Adrenal gland (tissue), 12 donors: ENCODE results near the gene UBE2O. TPM values are rescaled to one million over a fixed set of nuclear protein-coding genes. Genes with fewer than 3 reads are reported as not detected.

Source experiments
- DNase-seq, 7 donors: peaks; one replicate each; pipeline ENCODE4 v3.0.0-alpha.2; 2019 to 2020
- H3K27ac ChIP-seq, 5 donors: fragments of 200-600 bp; sonication (generic) in 4 of 5; 1 replicate in 3 of 5; 2 replicates in 2 of 5; pipeline versions ENCODE4 v1.5.1 to v1.8.0; 2016 to 2020; ENCODE audit warnings: mild to moderate bottlenecking in 1 of 5
- H3K27me3 ChIP-seq: fragments of 200-600 bp; 2 replicates; pipeline ENCODE4 v1.8.0; 2021
- H3K36me3 ChIP-seq, 2 donors: fragments of 200-600 bp; replicated peaks in 1 of 2; 1 replicate in 1 of 2; 2 replicates in 1 of 2; pipeline versions ENCODE4 v1.5.1 to v1.8.0; 2018 to 2022
- H3K4me1 ChIP-seq, 2 donors: fragments of 200-600 bp; replicated peaks in 1 of 2; 1 replicate in 1 of 2; 2 replicates in 1 of 2; pipeline versions ENCODE4 v1.5.1 to v1.8.0; 2018 to 2021
- H3K4me3 ChIP-seq, 4 donors: fragments of 200-600 bp; sonication (generic) in 3 of 4; one replicate each; pipeline ENCODE4 v1.5.1; 2016 to 2018
- H3K9me3 ChIP-seq, 3 donors: fragments of 200-600 bp; sonication (generic) in 1 of 3; replicated peaks in 1 of 3; 1 replicate in 2 of 3; 2 replicates in 1 of 3; pipeline versions ENCODE4 v1.5.1 to v1.8.0; 2016 to 2021
- CTCF ChIP-seq, 6 experiments: fragments of 450-650 bp in 4 of 6; fragments of 200-600 bp in 2 of 6; sonication (generic) in 1 of 6; IDR thresholded peaks; 1 replicate in 5 of 6; 2 replicates in 1 of 6; pipeline versions ENCODE4 v1.5.1 to v1.8.0; 2016 to 2021; ENCODE audit warnings: antibody characterized with exemption in 6 of 6, mild to moderate bottlenecking in 2 of 6, moderate library complexity in 1 of 6
- POLR2A ChIP-seq, 2 donors: fragments of 450-650 bp; IDR thresholded peaks; one replicate each; pipeline ENCODE4 v1.6.1; 2017; ENCODE audit warnings: antibody characterized with exemption in 2 of 2, mild to moderate bottlenecking in 2 of 2, moderate library complexity in 1 of 2
- WGBS, 4 donors: extraction: QIAGEN DNeasy Blood & Tissue Kit in 2 of 4; methylation state at CpG; one replicate each; pipeline versions ENCODE4 v1.1.5 to v1.1.7; 2013 to 2017; 5-methylcytosine and 5-hydroxymethylcytosine counted together
- intact Hi-C, 2 donors: fragments of 100-400 bp; cut with DNase I; formaldehyde crosslinking; loops; one replicate each; pipeline versions ENCODE4 v1.14.1 to v1.15.0; 2022 to 2023
- polyA plus RNA-seq, 3 donors: library from polyadenylated mRNA; stranded (reverse); fragments of 200-250 nt in 2 of 3; fragments of 350-450 nt in 1 of 3; fragmentation: Illumina TruSeq in 1 of 3; extraction: RNeasy Lipid Tissue Mini Kit (QIAGEN cat#74804) in 1 of 3; gene quantifications; one replicate each; pipeline ENCODE4 v1.2.3, GENCODE V29; 2013 to 2014
- total RNA-seq, 9 donors: library from RNA; depleted of rRNA in 4 of 9; stranded (reverse); fragments of >200 nt in 4 of 9; fragments of 120-200 nt in 1 of 9; fragmentation: NEBNext Ultra II Directional in 1 of 9; extraction: Animal tissue kit (Norgen Biotek cat#: 25700) in 1 of 9; gene quantifications; one replicate each; pipeline versions ENCODE4 v1.1.0 to v1.2.4, GENCODE V29; 2013 to 2023
- donor health status: healthy with polysubstance abuse.
- donor health status: Bipolar disorder and iron deficiency.
- donor health status: DM: yes; HTN: yes; CAD: no.
- donor health status: DM: no; HTN: no; CAD: no.
- donor health status: DM: no; HTN: no; CAD: no.
- donor health status: DM: yes; HTN: yes; CAD: no.

UBE2O gene
- total and polyA plus RNA-seq, 12 donors: 9.8 to 21.8 (median 15.8) TPM

- DNase-seq: no peak
- no peaks in the 10 kb centered on the region for H3K9me3 ChIP-seq
- H3K4me3 ChIP-seq: no peak overlapping the region
- WGBS, 4 donors: 75 to 91% (median 80%) methylated on average over 6 of the region's 6 CpGs
- H3K36me3 ChIP-seq: no peaks in the 10 kb centered on the region
- no peak overlapping the region for H3K27ac ChIP-seq
- no peak for TF ChIP-seq POLR2A (IDR thresholded peaks at IDR 0.05)
- TF ChIP-seq CTCF (IDR thresholded peaks at IDR 0.05): no peak
- intact Hi-C loops: no loop called here
- peaks cover 0 to 18% of the 10 kb centered on the region in 2 donors for H3K4me1 ChIP-seq
- no peaks in the 10 kb centered on the region for H3K27me3 ChIP-seq
Measured at GRCh38 chr17:76357597-76358158, 95.3 kb downstream of the UBE2O start.

- H3K4me3 ChIP-seq: no peak overlapping the region
- intact Hi-C loops: no loop called here
- no peaks in the 10 kb centered on the region for H3K36me3 ChIP-seq
- peaks cover 0 to 19% of the 10 kb centered on the region in 2 donors for H3K4me1 ChIP-seq
- no peaks in the 10 kb centered on the region for H3K9me3 ChIP-seq
- TF ChIP-seq CTCF (IDR thresholded peaks at IDR 0.05) (no peak), POLR2A (IDR thresholded peaks at IDR 0.05) (no peak)
- H3K27ac ChIP-seq: no peak overlapping the region
- 69 to 75% (median 70%) methylated on average over 12 of the region's 12 CpGs for WGBS, 4 donors
- DNase-seq: no peak
- H3K27me3 ChIP-seq: no peaks in the 10 kb centered on the region
Measured at GRCh38 chr17:76356803-76357456, 96.0 kb downstream of the UBE2O start.

DNA sequence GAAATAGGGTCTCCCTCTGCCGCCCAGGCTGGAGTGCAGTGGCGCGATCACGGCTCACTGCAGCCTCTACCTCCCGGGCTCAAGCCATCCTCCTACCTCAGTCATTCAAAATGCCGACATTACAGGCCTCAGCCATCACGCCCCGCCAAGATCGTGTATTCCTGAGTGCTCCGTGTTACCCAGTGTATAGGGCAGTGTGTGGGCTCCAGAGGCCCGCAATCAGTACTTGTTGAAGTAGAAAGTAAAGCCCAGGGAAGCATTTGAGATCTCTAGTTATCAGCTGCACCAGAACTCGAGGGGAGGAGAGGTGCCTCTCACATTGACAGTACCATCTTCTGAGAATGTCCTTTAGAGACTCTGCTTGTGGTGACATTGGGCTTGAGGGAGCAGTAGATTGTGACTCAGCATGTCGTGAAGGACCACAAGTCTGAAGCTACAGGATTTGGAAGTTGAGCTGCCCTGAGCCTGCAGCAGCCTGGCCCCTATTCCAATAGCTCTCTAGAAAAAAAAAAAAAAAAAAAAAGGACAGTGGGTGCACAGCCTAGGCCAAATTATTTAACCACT lies 98.1 kb downstream of the UBE2O start:
- H3K4me3 ChIP-seq: no peak overlapping the region
- no peak overlapping the region for H3K27ac ChIP-seq
- TF ChIP-seq CTCF (IDR thresholded peaks at IDR 0.05): no peak
- no peak for TF ChIP-seq POLR2A (IDR thresholded peaks at IDR 0.05)
- H3K36me3 ChIP-seq: no peaks in the 10 kb centered on the region
- intact Hi-C loops: loop anchor here in 1 of 2 donors (5.0 kb wide), 1 partner anchor 32 kb away; no protein-coding TSS in a partner anchor
- H3K9me3 ChIP-seq: no peaks in the 10 kb centered on the region
- no peaks in the 10 kb centered on the region for H3K27me3 ChIP-seq
- 57 to 67% (median 62%) methylated on average over 12 to 13 of the region's 13 CpGs for WGBS, 4 donors
- H3K4me1 ChIP-seq: peaks cover 0 to 27% of the 10 kb centered on the region in 2 donors
- DNase-seq: no peak

DNA sequence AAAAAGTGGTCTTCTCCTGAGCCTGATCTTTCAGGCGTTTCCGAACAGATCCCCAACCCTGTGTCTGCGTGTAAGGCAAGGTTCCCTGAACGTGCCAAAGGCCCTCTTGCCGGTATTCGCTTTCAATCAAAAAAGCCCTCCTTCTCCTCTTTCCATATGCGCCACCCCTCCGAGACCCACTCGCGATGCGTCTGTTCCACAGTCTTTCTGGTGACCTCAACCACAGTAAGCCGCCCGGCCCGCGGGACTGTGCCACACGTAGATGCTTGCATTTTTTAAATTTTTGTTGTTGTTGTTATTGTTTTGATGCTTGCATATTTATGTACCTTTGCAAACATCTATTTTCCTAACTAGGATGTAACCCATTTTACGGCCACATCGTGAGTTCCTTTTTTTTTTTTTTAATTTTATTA lies 98.6 kb downstream of the UBE2O start:
- H3K9me3 ChIP-seq: no peaks in the 10 kb centered on the region
- intact Hi-C loops: loop anchor here in 1 of 2 donors (5.0 kb wide), 1 partner anchor 33 kb away; no protein-coding TSS in a partner anchor
- no peaks in the 10 kb centered on the region for H3K36me3 ChIP-seq
- DNase-seq: peak in 2 of 7 donors; percentile 25 to 31
- TF ChIP-seq CTCF (IDR thresholded peaks at IDR 0.05) (no peak), POLR2A (IDR thresholded peaks at IDR 0.05) (no peak)
- H3K27me3 ChIP-seq: no peaks in the 10 kb centered on the region
- H3K27ac ChIP-seq: peak overlapping the region in 4 of 5 donors; percentile 81 to 87 (median 84)
- H3K4me1 ChIP-seq: peaks cover 0 to 27% of the 10 kb centered on the region in 2 donors
- peak overlapping the region in 2 of 4 donors; percentile 72 to 83 for H3K4me3 ChIP-seq
- 1% methylated on average over 18 of the region's 18 CpGs for WGBS, 4 donors
